GM12891 (cell line): ENCODE results near the gene E2F7.

ENCODE experiments used
- PAX5 ChIP-seq: IDR thresholded peaks from 2 replicates; pipeline ENCODE4 v1.6.1; 2011; ENCODE audit warnings: low read length, moderate library complexity, mild to moderate bottlenecking; ENCODE audit not compliant: insufficient read depth, severe bottlenecking
- POLR2A ChIP-seq: IDR thresholded peaks from 2 replicates; pipeline ENCODE4 v1.6.1; 2011; ENCODE audit warnings: low read depth, low read length, control low read depth
- POLR2AphosphoS5 ChIP-seq: IDR thresholded peaks from 2 replicates; pipeline ENCODE4 v1.6.1; 2011; ENCODE audit warnings: low read depth, low read length, control low read depth
- POU2F2 ChIP-seq: IDR thresholded peaks from 2 replicates; pipeline ENCODE4 v1.6.1; 2011; ENCODE audit warnings: low read depth, mild to moderate bottlenecking, control low read depth, low read length, moderate library complexity
- SPI1 ChIP-seq: IDR thresholded peaks from 2 replicates; pipeline ENCODE4 v1.6.1; 2011; ENCODE audit warnings: low read depth, low read length, control low read depth
- TAF1 ChIP-seq: IDR thresholded peaks from 2 replicates; pipeline ENCODE4 v1.6.1; 2011; ENCODE audit warnings: low read depth, low read length, control low read depth

- TF ChIP-seq POLR2A (no peak), POLR2AphosphoS5 (no peak), TAF1 (no peak), PAX5 (no peak), SPI1 (no peak), POU2F2 (no peak)
Measured at GRCh38 chr12:77102123-77102522, 36.8 kb upstream of the E2F7 start.
